BE2C (cell line): ENCODE measurements around the gene KRT76.

Source experiments
- DNase-seq: peaks from one replicate; pipeline ENCODE4 v3.0.0-alpha.2; 2020
- H3K27me3 ChIP-seq: fragments of 250-450 bp; sonication (Bioruptor Pico); 2 replicates; pipeline ENCODE4 v1.5.1; 2020; ENCODE audit warnings: mild to moderate bottlenecking
- H3K36me3 ChIP-seq: fragments of 250-450 bp; sonication (Bioruptor Pico); 2 replicates; pipeline ENCODE4 v1.5.1; 2020; ENCODE audit warnings: mild to moderate bottlenecking
- H3K4me1 ChIP-seq: fragments of 250-450 bp; sonication (Bioruptor Pico); 2 replicates; pipeline ENCODE4 v1.5.1; 2020
- H3K4me3 ChIP-seq: 2 replicates; pipeline ENCODE4 v1.5.1; 2011; ENCODE audit warnings: low read depth, low read length
- H3K9me3 ChIP-seq: fragments of 250-450 bp; sonication (Bioruptor Pico); 2 replicates; pipeline ENCODE4 v1.5.1; 2020
- CTCF ChIP-seq: IDR thresholded peaks from 2 replicates; pipeline ENCODE4 v1.5.1; 2012; ENCODE audit warnings: mild to moderate bottlenecking, low read depth, low read length

KRT76 gene

GRCh38 chr12:52800259-52800917 is 23.2 kb upstream of the KRT76 start:
- H3K4me1 ChIP-seq: no peaks in the 10 kb centered on the region
- H3K9me3 ChIP-seq: no peaks in the 10 kb centered on the region
- no peak for TF ChIP-seq CTCF
- H3K36me3 ChIP-seq: no peaks in the 10 kb centered on the region
- no peak for DNase-seq
- H3K27me3 ChIP-seq: no peaks in the 10 kb centered on the region
- no peak overlapping the region for H3K4me3 ChIP-seq

GRCh38 chr12:52799505-52800211 is 22.5 kb upstream of the KRT76 start:
- no peaks in the 10 kb centered on the region for H3K36me3 ChIP-seq
- no peaks in the 10 kb centered on the region for H3K9me3 ChIP-seq
- no peak overlapping the region for H3K4me3 ChIP-seq
- TF ChIP-seq CTCF: no peak
- no peak for DNase-seq
- no peaks in the 10 kb centered on the region; the same call in 1 of the 2 replicates for H3K27me3 ChIP-seq
- H3K4me1 ChIP-seq: no peaks in the 10 kb centered on the region

- no peaks in the 10 kb centered on the region for H3K36me3 ChIP-seq
- TF ChIP-seq CTCF: no peak
- no peaks in the 10 kb centered on the region; the same call in 1 of the 2 replicates for H3K27me3 ChIP-seq
Measured at GRCh38 chr12:52798671-52799504, 21.7 kb upstream of the KRT76 start.

GRCh38 chr12:52798003-52798670 is 21.0 kb upstream of the KRT76 start:
- no peaks in the 10 kb centered on the region; the same call in 1 of the 2 replicates for H3K27me3 ChIP-seq
- H3K9me3 ChIP-seq: no peaks in the 10 kb centered on the region
- no peaks in the 10 kb centered on the region for H3K4me1 ChIP-seq
- H3K36me3 ChIP-seq: no peaks in the 10 kb centered on the region
- DNase-seq: no peak
- no peak for TF ChIP-seq CTCF
- H3K4me3 ChIP-seq: no peak overlapping the region

More at GRCh38 chr12:52798671-52799504, 21.7 kb upstream of the KRT76 start:
- Histone ChIP-seq H3K4me1 (no peaks in the 10 kb centered on the region), H3K4me3 (no peak overlapping the region), H3K9me3 (no peaks in the 10 kb centered on the region)
- no peak for DNase-seq

GRCh38 chr12:52797529-52797894 is 20.4 kb upstream of the KRT76 start:
- TF ChIP-seq CTCF: no peak
- no peak overlapping the region for H3K4me3 ChIP-seq
- no peak for DNase-seq
- no peaks in the 10 kb centered on the region for H3K36me3 ChIP-seq
- no peaks in the 10 kb centered on the region for H3K4me1 ChIP-seq
- H3K27me3 ChIP-seq: no peaks in the 10 kb centered on the region; the same call in 1 of the 2 replicates
- no peaks in the 10 kb centered on the region for H3K9me3 ChIP-seq
